ENCODE measurements around the gene IGIP. TPM values are rescaled to one million over a fixed set of nuclear protein-coding genes. Genes with fewer than 3 reads are reported as not detected.

Gene IGIP
- total RNA-seq: 10.4 TPM
- long read RNA-seq, partial matches to known transcripts: 0 of 3 reads
- long read RNA-seq, other reads (novel, unspliced or antisense): 0 of 3 reads

DNA sequence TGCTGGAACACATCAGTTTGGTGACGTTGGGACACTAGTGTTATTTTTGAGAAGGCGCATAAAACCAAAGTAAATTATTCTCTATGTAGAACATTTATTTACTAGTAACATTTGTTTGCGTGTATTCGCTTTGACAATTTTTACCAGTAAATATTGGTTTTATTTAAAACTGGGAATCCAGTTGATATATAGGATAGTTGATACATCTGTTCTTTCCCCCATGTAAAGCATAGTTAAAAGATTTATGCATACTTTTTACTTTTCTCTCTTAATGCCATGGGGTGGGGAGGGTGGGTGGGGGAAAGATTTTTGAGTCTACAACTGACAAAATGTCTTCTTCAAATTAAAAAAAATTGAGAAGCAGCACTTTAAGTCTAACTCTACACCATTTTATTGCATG, at the start of gene IGIP:
Gene IGIP (plus strand): TSS at position 301 of the 400 bp plus-strand sequence. CDS start 2,540 bp downstream, outside the sequence.
- ATAC-seq (ENCODE audit: poor library complexity): no peak
- intact Hi-C loops (cut with DNase I): no loop called here
- no peak for DNase-seq

DNA sequence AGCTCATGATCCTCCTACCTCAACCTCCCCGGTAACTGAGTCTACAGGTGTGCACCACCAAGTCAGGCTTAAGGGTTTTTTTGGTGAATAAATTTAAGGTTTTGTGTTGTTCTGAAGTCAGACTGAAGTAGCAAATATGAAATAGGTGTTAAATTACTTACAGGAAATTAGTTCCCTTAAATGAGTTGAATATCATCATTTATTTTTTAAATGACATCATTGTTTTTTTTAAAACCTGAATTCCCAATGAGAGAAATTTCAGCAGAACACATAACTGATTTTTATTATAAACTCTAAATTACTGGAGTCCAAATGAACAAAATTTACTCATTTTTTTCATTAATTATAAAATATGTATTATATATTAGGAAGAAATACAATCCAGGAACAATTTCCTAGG, 49.6 kb upstream of the IGIP start:
- no peak for DNase-seq
- ATAC-seq (ENCODE audit: poor library complexity): no peak
- intact Hi-C loops (cut with DNase I): no loop called here

DNA sequence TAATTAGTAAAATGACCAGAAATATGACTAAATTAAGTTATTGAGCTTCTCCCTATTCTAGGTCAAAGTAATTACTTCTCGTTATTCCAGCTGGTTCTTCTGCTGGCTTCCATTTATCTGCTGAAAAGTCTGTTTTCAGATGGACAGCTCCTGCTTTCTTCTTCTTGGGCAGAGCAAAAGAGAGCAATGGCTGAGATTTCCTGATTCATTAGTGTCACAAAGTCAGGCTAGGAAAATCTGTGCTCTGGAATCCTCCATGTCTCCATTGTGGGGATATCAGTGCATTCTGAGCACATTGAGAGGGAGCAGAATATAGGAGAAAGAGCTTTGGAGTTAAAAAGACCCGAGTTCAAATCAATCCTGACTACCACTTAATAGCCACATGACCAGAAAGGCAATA, 48.9 kb upstream of the IGIP start:
- intact Hi-C loops (cut with DNase I): no loop called here
- no peak for DNase-seq

DNA sequence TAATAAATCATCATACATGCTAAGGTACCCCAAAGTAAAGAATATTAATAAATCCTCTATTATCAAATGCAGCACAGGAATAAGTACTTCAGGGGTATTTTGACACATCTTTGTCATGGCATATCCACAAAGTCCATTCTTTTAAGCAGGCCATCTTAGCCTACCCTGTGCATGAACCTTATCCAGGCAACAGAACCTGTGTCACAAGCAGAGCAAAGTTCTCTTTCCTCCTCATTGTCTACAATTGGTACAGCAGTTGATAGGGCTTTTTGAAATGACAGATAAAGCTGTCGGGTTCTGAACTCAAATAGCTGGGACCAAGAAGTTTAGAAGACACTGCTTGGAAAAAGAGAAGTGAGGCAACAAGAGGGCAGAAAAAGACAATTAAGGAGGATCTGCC, 42.6 kb upstream of the IGIP start:
- ATAC-seq (ENCODE audit: poor library complexity): no peak
- no peak for DNase-seq
- intact Hi-C loops (cut with DNase I): no loop called here

More for the DNA sequence above, 48.9 kb upstream of the IGIP start:
- no peak for ATAC-seq (ENCODE audit: poor library complexity)

DNA sequence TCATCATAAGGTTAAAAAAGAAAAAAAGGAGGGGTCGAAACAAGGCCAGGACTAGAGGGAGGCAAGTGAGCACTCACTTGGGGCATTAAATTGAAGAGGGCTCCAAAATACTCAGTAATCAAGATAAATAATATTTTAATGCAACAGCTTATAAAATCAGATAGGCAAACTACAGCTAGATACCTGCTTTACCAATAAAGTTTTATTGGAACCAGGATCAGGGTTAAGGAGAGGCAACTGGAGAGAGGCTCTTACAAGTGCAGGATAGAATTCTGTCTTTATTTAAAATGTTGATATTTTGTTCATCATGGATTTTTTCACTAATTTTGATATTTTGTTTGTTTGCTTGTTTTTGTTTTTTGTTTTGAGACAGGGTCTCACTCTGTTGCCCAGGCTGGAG, 42.1 kb upstream of the IGIP start:
- intact Hi-C loops (cut with DNase I): no loop called here
- no peak for DNase-seq
- ATAC-seq (ENCODE audit: poor library complexity): no peak

DNA sequence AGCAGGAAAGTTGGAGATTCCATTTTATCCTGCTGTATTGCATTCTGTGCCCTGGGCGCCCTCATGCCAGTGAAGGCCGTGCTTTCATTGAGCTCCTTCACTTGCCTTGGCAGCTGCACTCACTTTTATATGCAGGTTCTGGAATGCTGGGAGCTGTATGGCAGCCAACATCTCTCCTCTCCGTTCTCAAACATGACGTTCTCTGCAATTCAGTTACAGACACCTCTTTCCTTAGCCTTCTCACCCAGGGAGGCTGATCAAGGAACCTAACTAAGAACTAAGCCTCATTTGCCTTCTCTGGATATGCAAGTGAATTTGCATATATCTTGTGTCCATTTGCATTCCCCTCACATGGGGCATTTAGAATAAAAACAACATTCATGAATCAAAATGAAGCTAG, 41.2 kb upstream of the IGIP start:
- intact Hi-C loops (cut with DNase I): no loop called here
- no peak for DNase-seq
- peak; percentile 92 for ATAC-seq (ENCODE audit: poor library complexity)

DNA sequence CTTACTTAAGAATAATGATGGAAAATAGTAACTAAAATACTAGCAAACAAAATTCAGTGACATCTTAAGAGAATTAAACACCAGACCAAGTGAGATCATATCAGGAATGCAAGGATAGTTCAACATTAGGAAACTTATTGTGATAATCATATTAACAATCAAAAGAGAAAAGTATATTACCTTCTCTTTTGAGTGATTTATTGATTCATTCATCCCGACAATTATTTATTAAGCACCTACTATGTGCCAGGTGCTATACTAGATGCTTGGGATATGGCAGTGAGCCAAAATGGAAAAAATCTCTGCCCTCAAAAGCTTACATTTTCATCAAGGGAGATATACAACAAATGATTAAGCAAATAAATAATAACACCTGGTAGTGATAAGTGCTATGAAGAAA, 35.5 kb upstream of the IGIP start:
- DNase-seq (no peak), ATAC-seq (ENCODE audit: poor library complexity) (no peak)

DNA sequence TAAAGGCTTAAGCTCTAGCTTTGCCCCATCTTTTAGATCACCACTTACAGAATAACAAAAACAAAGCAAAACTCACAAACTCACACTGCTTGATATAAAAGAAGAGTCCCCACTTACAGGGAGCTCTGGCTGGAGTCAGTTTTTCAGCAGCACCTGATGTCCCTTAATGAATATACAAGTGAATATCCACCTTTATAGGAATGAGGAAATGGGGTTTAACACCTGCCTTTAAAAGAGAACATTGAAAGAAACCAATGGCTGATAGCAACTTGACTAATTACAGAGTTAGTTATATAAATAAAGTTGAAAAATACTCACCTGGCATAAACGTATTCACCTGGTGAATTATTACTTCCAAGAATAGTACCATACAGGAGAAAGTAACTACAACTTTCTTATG, 32.6 kb upstream of the IGIP start:
- intact Hi-C loops (cut with DNase I): no loop called here
- DNase-seq (no peak), ATAC-seq (ENCODE audit: poor library complexity) (no peak)

More for the DNA sequence above, 35.5 kb upstream of the IGIP start:
- intact Hi-C loops (cut with DNase I): no loop called here

DNA sequence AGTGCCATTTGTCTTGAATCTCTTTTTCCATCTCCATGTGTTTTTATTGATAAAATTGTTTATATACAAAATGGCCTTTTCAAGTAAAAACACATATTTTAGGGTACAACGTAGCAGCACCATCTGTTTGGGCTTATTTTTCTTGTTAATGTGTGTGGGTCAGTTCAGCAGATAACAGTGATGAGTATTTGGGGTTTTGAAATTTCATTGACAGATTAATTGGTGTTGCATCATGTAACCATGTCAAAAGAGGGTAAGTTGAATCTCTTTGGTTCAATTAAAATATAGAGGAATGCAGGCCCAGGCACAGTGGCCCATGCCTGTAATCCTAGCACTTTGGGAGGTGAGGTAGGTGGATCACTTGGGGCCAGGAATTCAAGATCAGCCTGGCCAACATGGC, 31.9 kb upstream of the IGIP start:
- DNase-seq (no peak), ATAC-seq (ENCODE audit: poor library complexity) (no peak)
- intact Hi-C loops (cut with DNase I): no loop called here

DNA sequence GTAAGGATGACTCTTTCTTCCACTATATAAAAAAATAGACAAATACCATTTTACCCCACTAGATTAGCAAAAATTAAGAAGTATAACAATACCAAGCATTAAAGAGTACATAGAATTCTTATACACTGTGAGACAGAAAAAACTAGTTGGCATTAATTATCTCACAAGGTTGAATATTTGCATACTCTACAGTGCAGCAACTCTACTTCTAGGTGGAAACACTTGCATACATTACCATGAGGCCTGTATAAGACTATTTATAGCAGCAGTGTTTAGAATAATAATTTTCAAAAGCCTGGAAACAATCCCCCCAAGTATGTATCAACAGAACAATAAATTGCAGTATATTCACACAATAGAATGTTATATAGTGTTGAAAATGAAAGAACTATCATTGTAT, 30.8 kb upstream of the IGIP start:
- ATAC-seq (ENCODE audit: poor library complexity) (no peak), DNase-seq (no peak)

DNA sequence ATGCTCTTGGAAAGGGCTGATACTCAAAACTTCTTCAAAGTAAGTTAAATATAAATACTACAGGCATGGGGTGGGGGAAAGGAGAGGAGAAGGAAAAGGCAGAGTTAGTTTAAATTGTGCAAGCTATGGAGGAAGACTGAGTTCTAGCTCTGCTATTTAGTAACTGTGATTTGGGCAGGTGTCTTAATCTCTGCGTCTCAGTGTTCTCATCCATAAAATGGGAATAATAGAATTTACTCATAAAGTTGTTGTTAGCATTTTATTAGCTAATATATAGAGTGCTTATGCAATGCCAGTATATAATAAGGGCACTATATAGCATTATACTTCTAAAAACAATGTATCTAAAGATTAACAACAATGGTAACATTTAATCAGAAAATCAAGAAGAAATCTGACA, 24.6 kb upstream of the IGIP start:
- intact Hi-C loops (cut with DNase I): no loop called here

More for the DNA sequence above, 30.8 kb upstream of the IGIP start:
- intact Hi-C loops (cut with DNase I): no loop called here

DNA sequence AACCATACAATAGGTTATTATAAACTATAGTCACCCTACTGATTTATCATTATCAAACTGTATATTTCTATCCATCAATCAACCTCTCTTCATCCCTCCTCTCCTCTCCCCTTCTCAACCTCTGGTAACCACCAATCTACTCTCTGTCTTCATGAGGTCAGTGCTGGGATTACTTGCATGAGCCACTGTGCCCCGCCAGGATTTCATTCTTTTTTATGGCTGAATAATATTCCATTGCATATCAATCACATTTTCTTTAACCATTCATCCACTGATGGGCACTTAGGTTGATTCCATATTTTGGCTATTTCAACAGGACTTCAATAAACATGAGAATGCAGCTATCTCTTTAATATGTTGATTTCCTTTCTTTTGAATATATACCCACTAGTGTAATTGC, 22.6 kb upstream of the IGIP start:
- intact Hi-C loops (cut with DNase I): no loop called here
- ATAC-seq (ENCODE audit: poor library complexity): no peak
- DNase-seq: no peak

More for the DNA sequence above, 24.6 kb upstream of the IGIP start:
- DNase-seq (no peak), ATAC-seq (ENCODE audit: poor library complexity) (no peak)

DNA sequence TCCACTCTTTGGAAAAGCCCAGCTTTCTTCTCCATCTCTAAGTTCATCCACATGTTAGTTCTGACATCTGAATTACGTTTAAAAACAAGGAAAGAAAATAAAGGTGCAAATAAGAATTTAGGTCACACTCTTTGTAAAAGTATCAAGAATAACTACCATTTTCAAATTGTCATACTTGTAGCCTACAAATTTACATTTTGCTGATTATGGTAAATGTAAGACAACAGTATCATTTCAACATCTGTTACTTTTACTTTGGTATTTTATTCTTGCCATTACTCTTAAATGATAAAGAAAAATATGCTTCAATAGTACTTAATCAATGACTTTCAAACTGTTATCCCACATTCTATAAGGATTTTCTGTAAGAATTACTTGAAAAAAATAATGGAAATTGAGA, 21.6 kb upstream of the IGIP start:
- DNase-seq (no peak), ATAC-seq (ENCODE audit: poor library complexity) (no peak)
- intact Hi-C loops (cut with DNase I): no loop called here

DNA sequence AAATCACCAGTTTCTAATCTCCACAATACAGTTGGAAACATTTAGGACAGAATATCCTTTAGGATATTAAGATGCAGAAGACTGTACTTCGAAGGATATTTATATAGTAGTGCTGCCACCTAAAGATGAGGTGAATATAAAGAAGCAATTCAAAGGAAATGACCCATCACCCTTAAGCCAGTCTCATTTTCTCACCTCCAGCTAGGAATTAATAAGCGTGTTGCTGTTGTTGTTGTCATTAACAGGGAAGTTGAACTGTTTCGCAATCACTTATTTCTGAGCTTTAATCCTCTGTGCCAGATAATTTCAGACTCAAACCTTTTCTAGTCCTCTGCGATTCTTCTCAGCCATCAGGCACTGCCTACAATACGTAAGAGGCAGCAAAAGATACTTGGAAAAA, 19.6 kb upstream of the IGIP start:
- DNase-seq (no peak), ATAC-seq (ENCODE audit: poor library complexity) (no peak)
- intact Hi-C loops (cut with DNase I): no loop called here

DNA sequence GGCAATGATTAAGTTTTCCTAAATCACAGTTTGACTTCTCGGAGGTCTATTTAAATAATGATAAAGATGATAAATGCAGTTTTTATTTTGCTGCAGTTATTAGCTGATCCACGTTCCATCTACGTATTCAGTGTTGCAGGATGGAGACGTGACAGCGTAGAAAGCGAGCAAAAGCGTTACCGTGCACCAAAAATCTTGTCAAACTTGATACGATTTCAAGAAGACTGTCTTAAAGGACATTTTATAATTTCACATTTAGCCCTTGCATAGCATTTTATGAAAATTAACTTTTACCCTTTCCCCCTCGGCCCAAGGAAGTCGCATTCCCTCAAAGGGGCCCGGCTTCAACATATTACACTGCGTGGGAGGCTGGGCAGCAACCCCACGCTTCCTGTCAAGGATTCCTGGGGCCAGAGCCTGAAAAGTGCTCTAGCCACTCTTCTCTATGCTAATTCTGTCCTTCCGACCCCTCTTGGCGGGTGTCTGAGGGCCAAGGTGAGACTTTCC, 18.9 kb upstream of the IGIP start:
- DNase-seq (no peak), ATAC-seq (ENCODE audit: poor library complexity) (peak; percentile 26)
- intact Hi-C loops (cut with DNase I): no loop called here

DNA sequence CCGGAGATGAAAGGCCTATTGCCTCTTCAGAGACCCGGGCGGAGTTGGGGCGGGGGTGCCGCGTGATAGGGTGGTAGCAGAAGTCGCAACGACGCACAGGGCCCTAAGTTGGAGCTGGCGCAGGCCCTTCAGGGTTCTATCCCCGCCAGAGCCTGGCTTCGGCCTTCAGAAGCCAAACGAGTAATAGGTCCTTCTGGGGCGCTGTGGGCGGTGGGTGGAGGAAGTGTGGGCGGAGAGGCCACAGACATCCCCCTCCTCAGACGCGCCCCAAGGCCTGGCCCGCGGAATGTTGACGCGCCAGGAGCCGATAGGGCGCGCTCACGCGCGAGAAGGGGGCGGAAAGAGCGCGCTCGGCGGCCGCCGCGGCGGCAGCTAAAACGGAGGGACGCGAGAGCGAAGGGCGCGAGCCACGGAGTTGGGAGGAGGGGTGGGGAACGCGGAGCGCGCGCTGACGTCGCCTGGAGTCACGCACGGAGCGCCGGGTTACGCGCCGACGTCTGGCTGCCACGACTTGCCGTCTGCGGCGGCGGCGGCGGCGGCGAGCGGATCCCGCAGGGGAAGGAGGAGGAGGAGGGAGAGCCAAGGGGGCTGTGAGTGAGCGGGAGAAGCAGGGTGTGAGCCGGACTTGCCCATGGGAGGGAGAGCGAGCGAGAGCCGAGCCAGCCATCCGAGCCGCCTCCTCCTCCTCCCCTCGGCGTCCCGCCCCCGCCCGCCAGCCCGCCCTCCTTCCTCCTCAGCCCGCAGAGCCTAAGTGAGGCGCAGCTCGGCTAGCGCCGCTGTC, 18.2 kb upstream of the IGIP start:
- peak; percentile 96 for DNase-seq
- intact Hi-C loops (cut with DNase I): no loop called here
- ATAC-seq (ENCODE audit: poor library complexity): peak; percentile 99

DNA sequence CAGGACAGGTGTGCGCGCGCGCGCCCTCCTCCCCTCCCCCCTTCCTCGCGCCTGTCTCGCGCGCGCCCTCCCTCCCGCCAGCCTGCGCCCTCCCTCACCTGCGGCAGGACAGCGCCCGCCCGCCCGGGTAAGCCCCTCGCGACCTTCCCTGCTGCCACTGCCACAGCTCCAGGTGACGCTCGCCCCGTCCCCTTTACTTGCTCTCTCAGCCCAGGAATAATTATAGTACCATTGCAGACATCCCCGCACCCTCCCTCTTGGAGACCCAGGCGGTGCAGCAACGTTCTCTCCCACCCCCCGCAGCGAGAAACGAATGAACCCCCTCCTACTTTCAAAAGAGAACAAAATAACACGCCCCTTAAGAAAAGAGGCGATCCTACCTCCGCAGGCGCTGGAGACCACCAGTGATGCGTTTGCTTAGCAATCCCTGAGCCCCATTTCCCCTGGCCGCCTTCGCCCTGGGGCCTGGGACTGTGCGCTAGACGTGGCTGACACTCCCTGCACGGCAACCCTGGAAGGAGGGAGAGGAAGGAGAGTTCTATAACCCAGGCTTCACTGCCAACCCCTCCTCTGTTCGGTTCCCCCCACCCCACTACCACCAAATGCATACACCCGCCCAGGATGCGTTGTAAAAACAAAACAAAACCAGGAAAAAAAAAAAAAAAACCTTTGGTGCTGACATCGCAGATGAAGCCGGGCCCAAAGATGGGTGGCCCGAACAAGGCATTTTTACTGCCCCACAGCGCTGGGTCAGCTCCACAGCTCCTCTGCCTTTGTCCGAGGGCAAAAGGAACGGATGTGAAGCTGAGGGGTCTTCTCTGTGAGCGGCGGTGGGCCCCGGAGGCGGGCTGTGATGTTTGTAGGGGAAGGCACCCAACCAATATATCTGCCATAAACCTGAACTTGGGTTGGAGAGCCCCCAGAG, 17.4 kb upstream of the IGIP start:
- DNase-seq (peak; percentile 49), ATAC-seq (ENCODE audit: poor library complexity) (no peak)
- intact Hi-C loops (cut with DNase I): no loop called here

DNA sequence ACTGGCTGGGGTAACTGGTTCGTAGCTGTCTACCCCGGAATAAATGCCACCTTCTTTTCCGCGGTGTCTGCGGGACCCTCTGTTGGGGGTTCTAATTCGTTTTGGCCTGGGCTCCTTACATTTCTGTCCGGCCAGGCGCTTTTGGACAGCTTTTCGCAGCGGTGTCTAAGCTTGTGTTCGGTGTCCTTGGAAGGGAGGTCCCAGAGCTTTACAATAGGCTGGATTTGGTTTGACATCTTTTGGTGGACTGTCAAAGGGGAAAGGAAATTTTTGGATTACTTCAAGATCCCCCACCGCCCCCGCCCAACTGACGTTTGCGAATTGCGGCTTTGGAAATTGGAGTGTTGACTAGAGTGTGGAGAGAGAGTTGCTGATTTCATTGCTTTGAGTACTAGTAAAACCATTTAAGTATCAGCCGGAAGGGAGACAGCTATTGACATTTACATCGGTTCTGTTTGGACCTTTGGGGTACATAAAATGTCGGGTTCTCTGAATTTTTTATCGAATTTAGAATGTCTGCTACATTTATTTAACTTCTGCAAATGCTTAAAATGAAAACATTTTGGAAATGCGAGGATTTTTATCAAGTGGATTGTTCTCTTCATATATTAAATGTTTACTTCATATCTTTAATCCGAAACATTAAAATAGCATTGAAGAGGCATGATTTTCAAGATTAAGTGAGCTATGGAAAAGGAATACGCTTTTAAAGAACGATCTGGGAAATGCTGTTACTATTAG, 16.5 kb upstream of the IGIP start:
- ATAC-seq (ENCODE audit: poor library complexity) (no peak), DNase-seq (no peak)
- intact Hi-C loops (cut with DNase I): no loop called here
